ENCODE measurements around the gene DYTN.
"Not testable (repeated sequence)": the region's sequence is repeated elsewhere in the genome, so short reads cannot be mapped to it uniquely, and the experiment has no call there.

DYTN gene, protein sequence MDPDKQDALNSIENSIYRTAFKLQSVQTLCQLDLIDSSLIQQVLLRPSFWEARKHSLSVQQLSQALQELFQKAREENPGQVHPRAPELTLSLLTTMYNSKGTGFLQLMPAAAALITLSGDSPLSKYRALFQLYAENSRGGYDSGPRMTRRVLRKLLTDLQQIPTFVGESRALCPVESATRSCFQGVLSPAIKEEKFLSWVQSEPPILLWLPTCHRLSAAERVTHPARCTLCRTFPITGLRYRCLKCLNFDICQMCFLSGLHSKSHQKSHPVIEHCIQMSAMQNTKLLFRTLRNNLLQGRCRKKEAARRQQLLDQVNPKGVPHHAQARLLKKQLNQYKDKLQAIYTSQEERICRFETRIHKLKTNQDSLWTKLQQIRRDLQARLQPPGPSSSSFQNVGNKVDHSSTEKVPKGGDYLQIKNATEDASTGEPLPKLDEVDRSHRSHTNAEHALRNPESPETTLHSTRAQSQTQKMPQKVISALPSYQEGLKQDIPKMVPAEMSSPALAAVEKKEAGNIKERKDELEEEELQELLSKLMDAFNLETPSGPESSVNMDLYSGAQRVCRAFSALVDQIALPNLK

DNA sequence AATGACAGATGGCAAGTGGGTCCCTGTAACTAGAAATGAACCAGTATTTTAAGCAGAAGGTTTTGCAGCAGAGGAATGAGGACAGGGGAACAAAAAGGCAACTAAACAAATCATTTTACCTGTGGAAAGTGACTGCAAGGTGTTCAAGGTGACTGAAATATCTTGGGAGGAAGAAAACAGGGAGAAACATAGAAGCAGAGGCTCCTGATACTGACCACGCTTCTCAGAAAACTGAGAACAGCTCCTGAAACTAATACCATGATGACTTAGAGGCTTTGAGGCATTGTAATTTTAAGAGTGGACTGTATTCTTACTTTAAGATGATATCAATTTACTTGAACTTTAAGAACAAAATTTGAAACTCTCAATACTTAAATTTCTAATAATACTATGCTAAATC lies at the start of gene DYTN:
DYTN (minus strand) TSS at position 101 of the 400 bp plus-strand sequence. CDS start 117 bp downstream, outside the sequence.
- no peak for DNase-seq (ENCODE audit: low read depth)

DNA sequence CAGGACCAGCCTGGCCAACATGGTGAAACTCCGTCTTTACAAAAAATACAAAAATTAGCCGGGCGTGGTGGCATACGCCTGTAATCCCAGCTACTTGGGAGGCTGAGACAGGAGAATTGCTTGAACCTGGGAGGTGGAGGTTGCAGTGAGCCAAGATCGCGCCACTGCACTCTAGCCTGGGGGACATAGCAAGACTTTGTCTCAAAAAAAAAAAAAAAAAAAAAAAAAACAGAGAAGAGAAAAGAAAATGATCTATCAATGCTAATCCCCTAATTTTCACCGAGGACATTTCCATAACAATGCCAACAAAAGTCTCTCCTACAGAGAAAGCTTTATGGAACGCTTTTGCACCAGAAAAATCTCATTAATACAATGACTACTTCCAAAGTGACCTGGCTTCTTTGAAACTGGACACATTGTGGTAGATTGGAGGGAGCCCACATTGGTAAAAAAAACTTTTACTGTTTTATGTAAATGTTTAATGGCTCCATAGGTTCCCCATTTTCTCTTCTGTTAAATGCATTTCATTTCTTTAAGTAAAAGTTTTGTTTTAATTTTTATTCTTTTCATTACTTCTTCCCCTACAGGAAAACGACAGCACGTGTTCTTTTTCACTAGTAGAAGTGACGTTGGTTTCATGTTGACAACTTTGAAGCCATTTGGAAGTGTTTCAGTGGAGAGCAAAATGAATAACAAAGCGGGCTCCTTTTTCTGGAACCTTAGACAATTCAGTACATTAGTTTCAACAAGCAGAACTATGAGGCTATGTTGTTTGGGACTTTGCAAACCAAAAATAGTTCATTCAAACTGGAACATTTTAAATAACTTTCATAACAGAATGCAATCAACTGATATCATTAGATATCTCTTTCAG lies 48.1 kb upstream of the DYTN start:
- no peak for DNase-seq (ENCODE audit: low read depth)

DNA sequence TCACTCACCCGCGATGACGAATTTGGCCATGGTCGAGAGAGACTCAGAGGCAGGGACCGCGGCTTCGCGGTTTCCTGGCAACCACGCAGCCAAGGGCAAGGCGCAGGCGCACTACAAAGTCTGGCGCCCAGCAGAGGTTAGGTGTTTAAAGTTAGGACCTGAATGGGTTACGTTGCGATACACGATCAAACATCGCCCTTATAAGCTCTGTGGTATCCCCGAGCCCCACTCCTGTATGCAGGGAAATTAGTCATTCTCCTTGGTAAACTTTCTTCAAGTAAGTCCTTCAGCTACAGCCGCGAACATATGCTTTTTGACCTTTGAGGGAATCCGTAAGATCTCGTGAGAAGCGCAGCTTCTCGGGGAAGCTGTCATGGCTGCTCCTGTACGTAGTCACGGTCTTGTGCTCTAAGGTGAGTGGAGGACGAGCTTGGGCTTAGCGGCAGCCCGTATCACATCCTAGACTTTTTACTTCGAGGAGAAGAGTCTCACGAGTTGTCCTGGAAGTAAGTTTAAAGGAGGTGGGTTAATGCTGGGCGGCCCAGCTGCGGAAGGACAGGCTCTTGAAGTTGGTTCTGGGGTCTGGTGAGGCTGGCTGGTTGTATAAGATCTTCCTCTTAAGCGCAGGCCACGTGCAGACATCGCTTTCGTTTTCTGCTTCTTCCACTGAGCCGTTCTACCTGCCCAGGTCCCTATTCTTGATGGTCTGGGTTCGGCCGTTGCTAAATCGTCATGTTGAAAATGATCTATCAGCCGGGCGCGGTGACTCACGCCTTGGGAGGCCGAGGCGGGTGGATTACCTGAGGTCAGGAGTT lies 47.3 kb upstream of the DYTN start, which contains the start of the genes FASTKD2 and MDH1B:
FASTKD2 (plus strand) TSS at position 365 of the 815 bp plus-strand sequence. CDS start 1,088 bp downstream, outside the sequence.
MDH1B (minus strand) TSS at position 87 of the 815 bp plus-strand sequence; CDS start at position 30, 57 bp downstream.
- DNase-seq (ENCODE audit: low read depth) = peak; percentile 69

DNA sequence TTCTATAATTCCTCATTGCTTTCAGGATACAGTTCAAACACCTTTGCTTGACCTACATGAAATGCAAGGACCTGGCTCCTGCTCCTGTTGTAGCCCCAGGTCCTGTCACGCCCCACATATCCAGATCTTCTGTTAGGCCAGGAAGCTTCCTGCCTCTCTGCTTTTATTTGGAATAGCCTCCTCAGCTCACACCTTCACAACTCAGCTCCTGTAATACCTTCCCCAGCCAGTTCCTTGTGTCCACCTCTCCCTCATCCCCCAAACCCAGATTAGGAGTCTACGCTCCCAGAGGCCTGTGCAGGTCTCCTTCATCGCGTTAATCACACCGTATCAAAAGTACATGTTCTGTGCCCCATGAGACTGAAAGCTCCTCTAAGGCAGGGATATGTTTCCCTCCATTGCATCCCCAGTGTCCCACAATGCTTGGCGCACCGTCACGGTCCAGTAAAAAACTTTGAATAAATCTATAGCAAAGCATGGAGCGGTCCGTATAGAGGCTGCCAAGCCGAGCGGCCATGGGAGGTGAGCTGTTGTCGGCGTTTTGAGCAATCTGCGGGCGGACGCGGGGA lies 46.6 kb upstream of the DYTN start:
- no peak for DNase-seq (ENCODE audit: low read depth)

DNA sequence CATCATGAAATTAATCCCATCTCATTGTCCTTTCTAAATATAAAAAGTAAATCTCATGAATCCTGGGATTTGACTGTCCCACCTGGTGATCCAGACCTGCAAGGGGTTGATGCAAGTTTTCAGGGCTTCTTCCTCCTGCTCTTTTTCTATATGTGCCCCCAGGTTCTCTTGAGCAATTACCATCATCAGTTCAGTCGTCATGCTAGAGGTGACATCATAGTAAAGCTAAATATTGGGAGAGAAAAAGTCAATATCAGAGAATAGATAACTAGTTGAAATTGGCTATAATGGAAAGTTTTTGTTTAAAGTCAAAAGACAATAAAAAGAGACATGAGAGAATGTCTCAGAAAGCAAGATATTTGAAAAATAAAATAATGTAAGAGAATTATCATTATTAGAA lies 38.6 kb upstream of the DYTN start:
- DNase-seq (ENCODE audit: low read depth) = no peak

DNA sequence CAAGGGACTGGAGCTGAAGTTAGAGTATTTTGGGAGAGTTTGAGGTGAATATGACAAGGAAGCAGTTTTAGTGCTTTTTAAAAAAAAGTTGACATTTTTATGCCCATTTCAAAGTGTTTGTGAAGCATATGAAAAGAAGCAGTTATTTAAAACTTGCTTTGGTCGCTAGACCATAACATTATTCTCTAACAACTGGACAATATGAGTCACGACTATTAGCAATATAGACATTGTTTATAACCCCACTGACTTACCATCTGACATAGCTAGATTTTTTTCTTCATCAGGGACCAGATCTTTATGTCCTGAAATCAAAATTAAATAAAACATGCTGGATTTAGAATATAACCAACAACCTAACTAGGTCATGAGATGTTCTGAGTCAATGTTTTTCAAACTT lies 22.6 kb upstream of the DYTN start:
- DNase-seq (ENCODE audit: low read depth) = no peak

DNA sequence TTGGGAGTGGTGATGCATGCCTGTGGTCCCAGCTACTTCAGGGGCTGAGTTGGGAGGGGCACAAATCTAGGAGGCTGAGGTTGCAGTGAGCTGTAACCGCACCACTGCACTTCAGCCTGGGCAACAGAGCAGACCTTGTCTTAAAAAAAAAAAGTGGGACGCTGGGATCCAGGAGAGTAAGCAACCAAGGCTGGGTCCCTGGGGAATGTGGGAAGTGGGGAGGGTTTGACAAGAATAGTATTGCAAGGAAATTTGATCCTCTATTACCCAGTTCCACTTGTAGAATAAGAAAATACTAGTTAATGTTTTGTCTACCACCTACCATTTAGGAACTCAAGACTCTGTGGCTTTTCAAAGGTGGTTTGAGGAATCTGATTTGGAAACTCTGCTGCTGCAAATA lies 21.1 kb upstream of the DYTN start:
- DNase-seq (ENCODE audit: low read depth) = no peak

DNA sequence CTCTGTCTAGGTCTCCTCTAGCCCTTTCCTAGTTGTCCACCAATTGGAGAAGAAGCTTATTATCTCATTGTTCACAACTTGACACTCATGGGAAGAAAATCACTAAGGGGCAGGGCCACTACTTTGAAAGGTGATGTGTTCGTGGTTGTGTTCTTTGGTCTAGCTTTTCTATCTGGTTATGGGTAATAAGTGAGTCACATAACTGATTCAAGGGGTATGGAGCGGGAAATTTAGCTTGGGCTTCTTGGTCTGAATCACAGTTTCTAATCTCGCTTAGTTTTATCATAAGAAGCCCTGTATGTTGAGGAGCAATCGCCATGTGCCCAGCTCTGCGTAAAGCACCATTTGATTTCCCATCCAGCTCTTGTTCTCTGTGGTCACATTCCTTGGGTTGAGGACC lies 18.7 kb upstream of the DYTN start:
- DNase-seq (ENCODE audit: low read depth) = no peak

DNA sequence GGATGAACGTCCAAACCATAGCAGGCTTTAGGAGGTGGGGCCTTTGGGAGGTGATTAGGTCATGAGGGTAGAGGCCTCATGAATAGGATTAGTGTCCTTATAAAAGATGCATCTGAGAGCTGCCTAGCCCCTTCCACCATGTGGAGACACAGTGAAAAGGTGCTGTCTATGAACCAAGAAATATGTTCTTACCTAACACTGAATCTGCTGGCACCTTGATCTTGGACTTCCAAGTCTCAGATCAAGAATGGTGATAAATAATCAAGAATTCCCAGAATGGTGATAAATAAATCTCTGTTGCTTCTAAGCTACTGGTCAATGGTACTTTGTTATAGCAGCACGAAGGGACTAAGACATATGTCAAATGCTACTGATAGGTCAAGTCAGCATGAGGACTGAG lies 15.1 kb upstream of the DYTN start:
- DNase-seq (ENCODE audit: low read depth) = no peak

DNA sequence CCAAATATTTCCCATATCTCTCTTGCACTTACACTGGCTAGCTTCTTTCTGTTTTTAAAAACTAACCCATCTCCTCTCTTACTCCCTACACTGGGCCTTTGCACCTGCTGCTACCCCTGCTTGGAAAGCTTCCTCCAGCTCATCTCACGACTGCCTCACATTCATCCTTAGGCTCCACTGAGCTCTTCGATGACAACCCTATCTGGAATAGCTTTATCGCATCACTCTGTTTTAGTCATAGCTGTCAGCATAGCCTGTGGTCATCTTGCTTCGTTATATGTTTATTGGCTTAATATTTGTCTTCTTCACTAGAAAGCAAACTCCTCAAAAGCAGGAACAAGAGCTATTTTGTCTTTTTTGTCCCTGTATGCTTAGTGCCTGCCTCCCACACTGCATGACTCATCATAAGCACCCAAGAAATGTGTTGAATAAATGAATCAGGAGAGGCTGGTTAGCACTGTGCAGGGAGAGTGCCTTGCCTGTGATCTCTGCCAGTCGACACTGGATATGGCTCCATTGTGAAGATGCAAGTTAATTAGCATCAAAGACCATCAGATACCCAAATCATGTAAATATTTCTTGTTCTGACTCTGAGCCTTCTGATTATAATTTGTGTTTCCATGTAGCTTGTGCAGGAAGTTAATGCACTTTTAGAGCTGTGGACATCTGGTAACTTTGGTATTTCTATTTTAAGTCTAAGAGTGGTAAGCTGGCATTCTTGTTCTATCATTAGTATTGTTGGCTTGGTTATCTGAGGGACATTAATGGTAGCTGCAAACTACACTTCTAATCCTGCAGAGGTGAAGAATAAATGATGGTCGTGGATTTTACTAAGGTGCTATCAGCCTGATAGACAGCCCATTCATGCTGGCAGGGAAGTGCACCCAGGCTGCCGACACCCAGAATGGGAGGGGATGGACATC lies 10.3 kb upstream of the DYTN start:
- no peak for DNase-seq (ENCODE audit: low read depth)

DNA sequence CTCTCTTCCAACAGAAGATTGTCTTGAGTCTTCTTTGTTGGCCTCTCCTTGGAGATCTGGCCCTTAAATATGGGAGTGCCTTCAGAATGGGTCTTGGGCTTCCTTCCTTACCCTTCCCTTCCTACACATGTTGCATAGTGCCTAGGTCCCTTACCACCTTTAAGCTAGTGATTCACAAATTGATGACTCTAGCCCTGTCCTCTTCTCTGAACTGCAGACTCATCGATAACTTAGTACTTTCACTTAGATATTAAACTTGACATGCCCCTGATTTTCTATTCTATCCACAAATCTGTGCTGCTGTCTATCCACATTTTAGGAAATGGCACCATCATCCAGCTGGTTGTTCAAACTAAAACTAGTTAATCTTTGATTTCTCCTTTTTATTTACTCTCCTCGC lies 9.1 kb upstream of the DYTN start:
- no peak for DNase-seq (ENCODE audit: low read depth)

DNA sequence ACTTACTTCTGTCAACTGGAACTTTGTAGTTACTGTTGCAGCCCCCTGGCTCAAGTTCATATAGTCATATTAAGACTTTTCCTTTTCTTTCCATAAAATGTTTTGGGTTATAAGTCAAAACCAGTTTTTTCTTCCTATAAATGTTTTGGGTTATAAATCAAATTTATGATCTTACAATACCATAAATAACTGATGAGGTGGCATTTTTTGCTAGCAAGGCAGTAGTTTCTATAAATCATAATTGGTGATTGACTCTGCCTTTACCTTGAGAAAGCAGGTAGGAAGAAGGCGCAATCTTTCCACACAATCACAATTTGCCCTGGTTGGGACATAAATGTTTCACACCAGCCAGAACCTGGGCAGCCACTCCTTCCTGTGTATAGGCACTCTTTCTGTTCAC lies 5.1 kb upstream of the DYTN start:
- DNase-seq (ENCODE audit: low read depth) = no peak

DNA sequence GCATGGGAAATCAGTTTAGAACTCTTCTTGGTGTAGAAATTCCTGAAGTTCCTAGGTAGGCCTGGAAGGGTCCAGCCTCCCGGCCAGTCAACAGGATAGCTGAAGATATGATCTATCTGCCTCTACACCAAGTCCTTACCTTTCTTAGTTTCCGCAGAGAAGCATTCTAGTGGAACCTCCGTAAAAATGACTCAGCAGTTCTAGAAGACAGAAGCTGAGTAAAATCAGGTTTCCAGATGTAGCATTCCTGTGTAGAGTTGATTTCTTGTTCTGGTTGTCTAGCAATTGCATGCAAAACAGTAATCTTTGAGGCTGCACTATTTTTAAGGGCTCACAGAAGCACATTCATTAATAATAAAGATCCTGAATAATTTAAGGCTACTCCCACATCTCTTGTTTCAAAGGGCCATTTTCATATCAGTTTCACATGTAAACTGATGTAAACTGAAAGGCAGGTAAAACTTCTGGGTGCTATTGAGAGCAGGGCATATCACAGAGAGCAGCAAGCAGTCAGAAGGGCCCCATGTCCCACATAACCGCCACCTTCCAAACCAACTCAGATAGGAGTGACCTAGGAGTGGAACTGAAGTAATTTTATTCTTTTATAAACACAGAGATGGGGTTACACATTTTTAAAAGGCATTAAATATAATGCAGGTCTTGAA lies 3.2 kb upstream of the DYTN start:
- DNase-seq (ENCODE audit: low read depth) = no peak

DNA sequence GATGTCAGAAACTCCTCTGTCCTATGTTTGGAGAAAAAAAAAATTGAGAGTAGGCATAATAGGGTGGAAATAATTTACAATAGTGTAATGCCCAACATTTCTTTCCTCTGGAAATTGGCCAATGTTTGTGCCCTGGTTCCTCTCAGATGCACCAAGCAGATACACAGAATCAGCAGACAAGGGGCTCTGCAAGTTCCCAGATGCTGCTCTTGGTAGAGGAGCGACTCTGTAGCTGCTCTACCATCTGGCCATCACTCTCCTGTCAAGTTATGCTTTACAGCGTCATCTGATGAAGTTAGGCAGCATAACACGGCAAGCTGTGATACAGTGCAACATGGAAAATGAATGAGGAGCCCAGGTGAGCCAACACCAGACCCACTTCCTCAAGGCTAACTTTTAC lies 1.6 kb downstream of the DYTN start:
- no peak for DNase-seq (ENCODE audit: low read depth)

DNA sequence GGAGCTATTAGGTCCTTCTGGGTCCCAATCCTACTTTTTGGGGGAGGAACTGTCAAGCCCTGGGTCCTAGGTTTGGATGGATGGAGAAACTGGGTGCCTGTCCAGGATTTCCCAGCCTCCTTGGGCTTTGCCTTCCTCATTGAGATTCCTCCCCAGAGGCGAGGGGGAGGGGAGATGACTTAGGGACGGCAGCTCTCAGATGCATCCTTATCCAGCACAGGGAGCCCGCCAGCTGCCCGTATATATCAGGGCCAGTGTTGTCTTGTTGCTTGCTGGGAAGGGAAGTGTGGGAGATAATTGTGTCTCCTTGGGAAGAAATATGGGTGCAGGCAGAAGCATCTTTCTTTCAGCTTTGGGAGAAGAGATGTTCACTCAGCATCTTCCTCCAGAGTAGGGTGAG lies 3.0 kb downstream of the DYTN start:
- DNase-seq (ENCODE audit: low read depth) = not testable (repeated sequence)

DNA sequence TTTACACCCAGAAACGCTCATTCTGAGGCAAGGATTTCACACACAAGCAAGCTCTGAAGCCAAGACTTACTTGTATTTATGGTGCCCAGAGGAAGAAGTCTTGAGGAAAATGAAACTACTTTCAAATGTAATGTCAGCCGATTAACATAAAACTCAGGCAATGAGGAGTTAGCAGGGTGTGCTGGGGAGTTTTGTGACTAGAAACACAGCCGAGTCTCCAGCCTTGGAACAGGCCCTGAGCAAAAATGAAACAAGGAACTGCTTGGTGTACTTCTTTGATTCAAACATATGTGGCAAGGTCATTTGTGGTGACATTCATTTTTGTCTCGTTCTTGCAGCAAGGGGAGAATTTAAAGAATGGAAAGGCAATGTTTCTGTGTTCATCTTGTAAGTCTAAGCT lies 4.5 kb downstream of the DYTN start:
- no peak for DNase-seq (ENCODE audit: low read depth)

DNA sequence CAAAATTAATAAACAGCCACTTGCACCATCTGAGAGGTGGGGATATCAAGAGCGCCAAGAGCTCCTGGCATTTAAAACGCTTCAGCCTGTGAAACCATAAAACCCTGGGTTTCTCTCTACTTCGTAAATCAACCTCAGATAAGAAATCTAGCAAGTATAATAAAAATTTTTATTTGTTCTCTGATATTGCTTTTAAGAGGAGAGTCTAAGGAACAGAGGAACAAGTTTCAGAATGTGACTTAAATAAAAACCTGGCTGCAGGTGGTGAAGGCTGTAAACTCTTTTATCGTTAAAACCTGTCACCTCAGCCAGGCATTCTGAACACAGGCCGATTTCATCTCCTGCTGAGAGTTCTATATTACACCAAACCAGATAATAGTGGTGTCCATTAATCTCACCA lies 9.9 kb downstream of the DYTN start:
- no peak for DNase-seq (ENCODE audit: low read depth)

DNA sequence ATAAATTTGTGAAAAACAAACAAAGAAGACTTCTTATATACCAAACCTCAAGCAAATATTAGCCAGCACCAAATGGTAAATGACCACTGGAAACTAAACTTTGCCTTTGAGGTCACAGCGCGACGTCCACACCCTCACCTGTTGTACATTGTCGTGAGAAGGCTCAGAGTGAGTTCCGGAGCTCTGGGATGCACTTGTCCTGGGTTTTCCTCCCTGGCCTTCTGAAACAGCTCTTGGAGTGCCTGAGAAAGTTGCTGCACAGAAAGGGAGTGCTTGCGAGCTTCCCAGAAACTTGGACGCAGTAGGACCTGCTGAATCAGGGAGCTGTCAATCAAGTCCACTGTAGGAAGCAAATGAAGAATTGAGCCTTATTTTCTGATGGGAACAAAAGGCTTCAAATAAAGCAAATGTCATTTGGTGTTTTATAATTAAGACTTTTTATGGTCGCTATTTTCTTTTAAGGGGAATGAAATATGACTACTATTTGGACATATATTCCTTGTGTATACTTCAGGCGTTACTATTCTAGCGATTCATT lies 11.0 kb downstream of the DYTN start:
- DNase-seq (ENCODE audit: low read depth) = no peak

DNA sequence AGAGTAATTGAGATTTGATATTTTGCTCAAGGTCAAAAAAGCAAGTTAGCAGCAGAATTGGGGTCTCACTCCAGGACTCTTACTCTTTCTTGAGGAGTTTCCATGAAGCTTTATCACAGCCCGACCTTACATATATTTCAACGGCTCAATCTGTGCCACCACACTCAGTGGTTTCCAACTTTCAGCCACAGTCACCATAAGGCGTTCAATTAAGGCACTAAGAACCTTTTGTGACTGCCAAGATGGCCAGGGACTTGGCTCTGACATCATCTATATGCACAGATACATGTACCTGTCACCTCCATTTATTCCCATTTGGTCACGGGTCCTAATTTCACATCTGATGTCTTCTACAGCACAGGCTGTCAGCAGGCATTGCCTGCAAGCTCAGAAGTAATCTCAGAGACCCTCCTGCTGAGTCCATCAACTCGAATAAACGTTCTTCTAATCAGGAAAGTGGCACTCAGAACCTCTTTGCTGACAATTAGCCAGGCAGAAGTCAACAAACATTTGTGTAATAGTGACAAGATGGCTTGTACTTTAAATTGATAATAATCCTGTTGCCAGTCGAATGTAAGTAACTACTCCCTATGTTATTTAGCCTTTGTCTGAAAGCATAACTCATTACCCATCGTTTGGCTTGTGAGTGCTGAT lies 16.1 kb downstream of the DYTN start:
- DNase-seq (ENCODE audit: low read depth) = no peak

Data from activated T-helper 1 cell treated with Interleukin-2 at 50 U/mL for 16 hours (primary cell).